ENCODE data around the gene TNFRSF4.
"Not testable (repeated sequence)": the region's sequence is repeated elsewhere in the genome, so short reads cannot be mapped to it uniquely, and the experiment has no call there.

Gene TNFRSF4

DNA sequence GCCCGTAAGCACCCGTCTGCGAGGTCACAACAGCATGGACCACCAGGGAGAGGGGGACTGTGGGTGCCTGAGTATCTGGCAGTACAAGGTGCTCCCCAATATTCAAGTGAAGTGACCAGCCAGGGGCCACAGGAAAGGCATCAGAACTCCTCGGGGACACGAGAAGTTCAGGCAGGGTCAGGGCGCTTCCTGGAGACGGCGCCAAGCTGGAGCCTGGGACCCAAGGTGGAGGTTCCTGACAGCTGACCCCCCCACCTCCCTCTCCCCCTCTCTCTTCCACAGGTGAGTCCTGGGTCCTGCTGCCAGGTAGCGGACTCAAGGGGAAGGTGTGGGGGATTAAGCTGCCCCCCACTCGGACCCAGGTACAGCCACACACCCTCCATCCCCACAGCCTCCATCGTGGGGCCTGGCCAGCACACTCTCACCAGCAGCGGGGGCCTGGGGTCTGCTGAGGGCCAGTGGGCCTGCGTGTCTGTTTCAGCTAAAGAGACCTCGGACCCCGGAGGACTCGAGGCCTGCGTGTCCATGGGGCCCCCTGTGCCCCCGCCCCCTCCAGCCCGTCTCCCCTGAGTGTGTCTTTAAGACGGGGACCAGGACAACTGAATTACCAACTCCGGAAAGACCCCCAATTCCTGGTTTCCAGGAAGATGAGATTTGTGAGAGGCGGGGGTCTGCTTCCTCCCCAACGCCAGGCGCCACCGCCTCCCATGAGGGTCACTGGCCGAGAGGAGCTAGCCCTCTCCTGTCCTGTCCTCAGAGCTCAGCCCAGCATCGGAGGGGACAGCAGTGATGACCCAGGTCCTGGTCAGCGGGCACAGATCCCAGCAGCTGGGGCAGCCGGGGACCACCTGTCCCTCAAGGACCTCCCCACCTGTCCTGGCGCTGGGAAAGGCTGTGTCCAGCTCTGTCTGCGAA is 13.7 kb downstream of the TNFRSF4 start:
- DNase-seq = no peak

DNA sequence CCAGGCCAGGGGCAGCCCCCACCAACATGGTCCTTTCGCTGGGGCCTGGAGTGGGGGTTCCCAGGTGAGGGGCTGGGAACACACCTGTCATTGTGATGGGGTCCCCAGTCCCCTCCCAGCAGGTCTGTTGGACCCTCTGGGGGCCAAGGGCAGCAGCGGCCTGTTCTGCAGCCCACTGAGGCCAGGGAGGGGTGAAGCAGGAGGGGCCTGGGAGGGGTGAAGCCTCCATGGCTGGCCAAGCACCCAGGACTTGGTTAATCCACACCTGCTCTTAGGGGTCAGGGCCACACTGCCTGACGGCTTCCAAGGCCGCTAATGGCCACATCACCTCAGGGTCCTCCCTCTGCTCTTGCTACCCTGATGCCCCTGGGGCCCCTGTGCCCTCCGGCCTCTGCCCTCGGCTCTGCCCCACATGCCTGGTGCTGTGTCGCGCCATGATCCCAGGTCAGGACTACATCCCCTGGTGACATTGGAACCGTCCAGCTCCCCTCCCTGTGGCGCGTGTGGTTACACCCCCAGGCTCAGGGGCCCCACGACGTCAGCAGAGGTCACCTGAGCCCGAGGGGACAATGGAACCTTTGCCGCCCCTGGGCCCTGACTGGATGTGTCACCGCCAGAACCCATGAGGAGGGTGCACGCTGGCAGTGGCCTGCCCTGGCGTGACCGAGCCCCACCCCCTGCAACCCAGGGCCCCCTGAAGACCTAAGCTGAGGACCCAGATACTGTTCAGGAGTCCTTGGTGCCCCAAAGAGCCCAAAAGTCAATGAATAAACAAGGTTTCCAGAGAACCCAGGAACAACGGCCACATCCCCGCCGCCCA is 14.6 kb downstream of the TNFRSF4 start:
- no peak for DNase-seq

DNA sequence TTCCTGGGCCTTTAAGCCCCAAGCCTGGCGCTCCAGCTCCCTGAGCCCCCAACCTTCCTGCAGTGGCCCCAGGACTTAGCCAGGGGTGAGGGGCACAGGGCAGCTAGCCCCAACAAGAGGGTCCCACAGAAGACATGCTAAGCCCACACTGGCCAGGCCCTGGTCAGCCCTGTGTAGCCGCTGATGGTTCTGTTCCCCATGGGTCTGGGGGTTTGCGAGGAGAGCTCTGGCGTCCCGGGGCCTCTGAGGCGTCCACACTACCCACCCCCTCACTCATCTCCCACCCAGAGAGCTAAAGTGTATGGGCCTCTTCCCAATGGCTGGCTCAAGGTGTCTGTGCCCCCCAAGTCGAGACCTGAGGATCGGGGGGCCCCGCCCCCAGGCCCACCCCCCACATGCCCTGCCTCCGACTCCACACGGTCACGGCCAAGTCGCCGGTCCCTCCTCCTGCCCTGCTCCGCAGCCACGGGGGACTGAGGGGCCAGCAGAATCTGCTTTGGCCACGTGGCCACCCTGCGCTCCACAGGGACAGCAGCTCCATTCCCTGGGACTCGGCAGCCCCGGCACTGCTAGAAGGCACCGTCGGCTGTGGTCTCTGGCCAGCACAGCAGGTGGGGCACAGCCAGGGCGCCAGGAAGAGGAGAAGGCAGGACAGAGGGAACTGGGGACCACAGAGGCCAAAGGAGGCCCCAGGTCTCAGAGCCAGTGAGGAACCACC is 15.4 kb downstream of the TNFRSF4 start:
- DNase-seq = no peak

DNA sequence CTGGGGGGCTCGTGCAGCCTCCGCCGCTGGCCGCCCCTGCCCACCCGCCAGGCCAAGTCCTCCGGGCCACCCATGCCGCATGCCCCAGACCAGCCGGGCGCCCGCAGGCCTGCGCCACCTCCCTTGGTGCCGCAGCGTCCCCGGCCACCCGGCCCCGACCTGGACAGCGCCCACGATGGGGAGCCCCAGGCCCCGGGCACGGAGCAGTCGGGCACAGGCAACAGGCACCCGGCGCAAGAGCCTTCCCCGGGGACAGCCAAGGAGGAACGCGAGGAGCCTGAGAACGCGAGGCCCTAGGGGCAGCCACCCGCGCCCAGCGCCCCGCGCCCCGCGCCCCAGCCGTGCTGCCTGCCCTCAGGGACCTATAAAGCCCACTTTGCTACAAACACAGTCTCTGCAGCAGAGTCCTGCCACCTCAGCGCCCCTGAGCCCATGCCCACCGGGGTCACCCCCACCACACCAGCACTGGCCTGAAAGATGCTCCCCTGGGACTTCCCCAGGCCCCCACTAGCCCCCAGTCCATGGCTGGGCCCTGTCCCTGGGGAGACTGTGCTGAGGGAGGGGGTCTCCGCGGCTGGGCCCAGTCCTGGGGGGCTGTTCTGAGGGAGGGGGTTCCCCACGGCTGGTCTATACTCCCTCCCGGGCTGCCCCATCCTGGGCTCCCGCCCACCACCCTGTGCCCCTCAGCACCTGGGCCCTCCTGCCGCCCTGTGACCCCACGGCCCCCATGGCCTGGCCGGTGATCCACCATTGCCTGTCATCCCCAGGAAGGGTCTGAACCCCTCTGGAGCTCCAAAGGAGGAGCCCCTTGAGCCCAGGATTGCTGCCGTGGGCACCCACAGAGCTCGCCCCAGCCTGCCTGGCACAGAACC is 16.2 kb downstream of the TNFRSF4 start:
- no peak for DNase-seq

DNA sequence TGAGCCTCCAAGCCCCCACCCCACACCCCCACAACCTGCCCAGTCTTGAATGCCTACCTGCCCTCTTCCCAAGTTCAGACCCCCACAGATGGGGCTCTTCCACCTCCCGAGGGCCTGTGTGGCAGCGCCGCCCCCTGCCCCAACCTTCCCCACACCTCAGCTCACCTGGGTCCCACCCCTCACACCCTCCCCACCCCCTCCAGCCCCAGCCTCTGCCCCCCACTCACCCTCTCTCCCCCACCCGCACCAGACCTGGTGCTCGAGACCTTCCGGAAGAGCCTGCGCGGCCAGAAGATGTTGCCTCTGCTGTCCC is 16.8 kb downstream of the TNFRSF4 start:
- no peak for DNase-seq

DNA sequence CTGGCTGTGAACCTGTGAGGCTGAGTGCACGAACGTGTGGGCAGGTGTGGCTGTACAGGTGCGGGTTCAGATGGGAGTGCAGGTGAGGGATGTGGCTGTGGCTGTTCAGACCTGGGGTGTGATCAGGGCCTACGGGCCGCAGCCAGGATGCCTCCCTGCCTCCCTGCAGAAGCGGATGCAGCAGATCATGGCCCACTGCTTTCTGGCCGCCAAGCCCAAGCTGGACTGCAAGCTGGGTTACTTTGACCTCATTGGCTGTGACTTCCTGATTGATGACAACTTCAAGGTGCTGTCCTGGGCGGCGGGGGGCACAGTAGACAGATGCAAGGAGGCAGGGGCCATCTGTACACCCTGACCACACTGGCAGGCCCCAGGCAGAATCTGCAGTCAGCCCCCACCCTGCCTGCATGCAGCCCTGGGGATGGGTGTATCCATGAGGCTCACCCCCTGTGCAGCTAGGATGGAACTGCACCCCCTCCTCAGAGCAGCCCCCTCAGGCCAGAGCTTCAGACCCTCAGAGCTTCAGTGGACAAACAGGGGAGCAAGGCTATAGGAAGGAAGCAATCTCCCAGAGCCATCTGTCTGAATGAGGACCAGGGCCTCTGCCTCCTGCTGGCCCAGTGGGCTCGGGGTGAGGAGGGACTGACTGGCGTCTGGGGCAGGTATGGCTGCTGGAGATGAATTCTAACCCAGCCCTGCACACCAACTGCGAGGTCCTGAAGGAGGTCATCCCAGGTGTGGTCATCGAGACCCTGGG is 17.3 kb downstream of the TNFRSF4 start:
- no peak for DNase-seq

DNA sequence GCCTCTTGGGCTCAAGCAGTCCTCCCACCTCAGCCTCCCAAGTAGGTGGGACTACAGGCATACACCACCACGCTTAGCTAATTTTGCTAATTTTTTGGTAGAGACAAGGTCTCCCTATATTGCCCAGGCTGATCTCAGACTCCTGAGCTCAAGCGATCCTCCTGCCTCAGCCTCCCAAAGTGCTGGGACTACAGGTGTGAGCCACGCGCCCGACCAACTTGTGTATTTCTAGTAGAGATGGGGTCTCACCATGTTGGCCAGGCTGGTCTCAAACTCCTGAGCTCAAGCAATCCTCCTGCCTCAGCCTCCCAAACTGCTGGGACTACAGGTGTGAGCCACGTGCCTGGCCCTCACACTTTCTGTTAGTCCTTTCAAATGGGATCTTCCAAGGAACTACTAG is 18.2 kb downstream of the TNFRSF4 start:
- DNase-seq = not testable (repeated sequence)

DNA sequence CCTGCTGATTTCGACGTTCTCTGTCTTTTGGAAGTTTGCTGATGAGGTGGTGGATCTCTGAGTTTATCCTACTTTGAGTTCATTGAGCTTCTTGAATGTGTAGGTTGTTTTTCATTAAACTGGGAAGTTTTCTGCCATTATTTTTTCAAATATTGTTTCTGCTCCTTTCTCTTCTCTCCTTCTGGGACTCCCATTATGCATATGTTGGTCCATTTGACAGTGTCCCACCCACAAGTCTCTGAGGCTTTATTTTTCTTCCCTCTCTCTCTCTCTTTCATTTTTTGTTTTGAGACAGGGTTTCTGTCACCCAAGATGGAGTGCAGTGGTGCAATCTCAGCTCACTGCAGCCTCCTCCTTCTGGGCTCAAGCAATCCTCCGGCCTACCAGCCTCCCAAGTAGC is 19.2 kb downstream of the TNFRSF4 start:
- no peak for DNase-seq

DNA sequence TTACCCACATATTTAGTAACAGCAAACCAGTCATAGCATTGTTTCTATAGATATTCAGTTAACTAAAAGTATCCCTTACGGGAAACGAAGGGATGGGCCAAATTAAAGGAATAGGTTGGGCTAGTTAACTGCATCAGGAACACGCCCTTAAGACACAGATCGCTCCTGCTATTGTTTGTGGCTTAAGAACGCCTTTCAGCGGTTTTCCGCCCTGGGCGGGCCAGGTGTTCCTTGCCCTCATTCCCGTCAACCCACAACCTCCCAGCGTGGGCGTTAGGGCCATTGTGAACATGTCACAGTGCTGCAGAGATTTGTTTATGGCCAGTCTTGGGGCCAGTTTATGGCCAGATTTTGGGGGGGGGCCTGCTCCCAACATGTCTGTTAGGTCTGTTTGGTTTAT is 22.2 kb downstream of the TNFRSF4 start:
- DNase-seq = no peak

DNA sequence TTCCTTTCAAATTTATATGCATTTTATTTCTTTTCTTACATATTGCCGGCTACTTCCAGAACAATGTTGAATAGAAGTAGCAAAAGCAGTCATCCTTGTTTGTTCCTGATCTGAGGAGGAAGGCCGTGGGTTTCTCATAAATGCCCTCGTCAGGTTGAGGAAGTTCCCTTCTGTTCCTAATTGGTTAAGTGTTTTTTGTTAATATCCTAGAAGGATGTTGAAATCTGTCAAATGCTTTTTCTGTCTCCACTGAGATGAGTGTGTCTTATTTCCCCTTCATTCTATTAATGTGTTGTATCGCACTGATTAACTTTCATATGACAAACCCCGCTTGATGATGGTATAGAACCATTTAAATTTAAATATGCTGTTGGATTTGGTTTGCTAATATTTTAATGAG is 24.8 kb downstream of the TNFRSF4 start:
- DNase-seq = no peak

DNA sequence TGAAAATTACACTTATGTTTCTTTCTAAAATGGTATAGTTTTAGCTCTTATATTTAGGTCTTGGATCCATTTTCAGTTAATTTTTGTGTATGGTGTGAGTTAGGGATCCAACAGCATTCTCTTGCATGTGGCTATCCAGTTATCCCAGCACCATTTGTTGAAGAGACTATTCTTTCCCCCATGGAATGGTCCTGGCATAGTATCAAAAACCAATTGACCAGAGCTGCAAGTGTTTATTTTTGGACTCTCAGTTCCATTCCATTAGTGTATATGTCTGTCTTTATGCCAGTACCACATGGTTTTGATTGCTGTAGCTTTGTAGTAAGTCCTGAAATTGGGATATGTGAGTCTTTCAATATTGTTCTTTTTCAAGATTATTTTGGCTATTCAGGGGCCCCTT is 26.0 kb downstream of the TNFRSF4 start:
- no peak for DNase-seq

DNA sequence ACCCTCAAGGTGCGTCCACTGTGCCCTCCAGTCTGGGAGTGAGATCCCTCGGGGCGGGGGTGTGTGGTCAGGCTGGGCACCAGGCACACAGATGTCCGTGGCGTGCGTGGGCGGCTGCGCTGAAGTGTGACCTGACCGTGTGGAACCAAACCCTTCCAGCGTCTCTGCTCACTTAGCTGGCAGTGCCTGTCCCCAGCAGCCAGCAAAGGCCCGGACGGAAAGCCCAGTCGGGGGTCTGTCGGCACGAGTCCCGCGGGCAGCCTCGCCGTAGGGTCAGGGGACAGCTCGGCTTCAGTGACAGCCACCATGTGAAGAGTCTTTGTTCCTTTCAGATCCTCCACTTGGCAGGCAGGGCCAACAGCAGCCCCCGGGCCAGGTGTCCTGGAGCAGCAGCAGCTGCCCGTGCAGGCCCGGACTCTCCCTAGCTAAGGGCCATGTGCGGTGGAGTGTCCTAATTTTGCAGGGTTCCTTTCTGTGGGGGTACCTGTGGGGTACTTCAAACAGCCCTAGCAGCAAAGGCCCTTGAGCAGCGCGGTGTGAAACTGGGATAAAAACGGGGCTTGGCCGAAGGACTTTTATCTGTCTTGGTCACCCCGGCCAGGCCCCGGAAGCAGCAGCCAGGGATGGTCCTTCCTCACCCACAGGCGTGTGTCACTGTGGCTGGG is 28.7 kb downstream of the TNFRSF4 start:
- DNase-seq = no peak

DNA sequence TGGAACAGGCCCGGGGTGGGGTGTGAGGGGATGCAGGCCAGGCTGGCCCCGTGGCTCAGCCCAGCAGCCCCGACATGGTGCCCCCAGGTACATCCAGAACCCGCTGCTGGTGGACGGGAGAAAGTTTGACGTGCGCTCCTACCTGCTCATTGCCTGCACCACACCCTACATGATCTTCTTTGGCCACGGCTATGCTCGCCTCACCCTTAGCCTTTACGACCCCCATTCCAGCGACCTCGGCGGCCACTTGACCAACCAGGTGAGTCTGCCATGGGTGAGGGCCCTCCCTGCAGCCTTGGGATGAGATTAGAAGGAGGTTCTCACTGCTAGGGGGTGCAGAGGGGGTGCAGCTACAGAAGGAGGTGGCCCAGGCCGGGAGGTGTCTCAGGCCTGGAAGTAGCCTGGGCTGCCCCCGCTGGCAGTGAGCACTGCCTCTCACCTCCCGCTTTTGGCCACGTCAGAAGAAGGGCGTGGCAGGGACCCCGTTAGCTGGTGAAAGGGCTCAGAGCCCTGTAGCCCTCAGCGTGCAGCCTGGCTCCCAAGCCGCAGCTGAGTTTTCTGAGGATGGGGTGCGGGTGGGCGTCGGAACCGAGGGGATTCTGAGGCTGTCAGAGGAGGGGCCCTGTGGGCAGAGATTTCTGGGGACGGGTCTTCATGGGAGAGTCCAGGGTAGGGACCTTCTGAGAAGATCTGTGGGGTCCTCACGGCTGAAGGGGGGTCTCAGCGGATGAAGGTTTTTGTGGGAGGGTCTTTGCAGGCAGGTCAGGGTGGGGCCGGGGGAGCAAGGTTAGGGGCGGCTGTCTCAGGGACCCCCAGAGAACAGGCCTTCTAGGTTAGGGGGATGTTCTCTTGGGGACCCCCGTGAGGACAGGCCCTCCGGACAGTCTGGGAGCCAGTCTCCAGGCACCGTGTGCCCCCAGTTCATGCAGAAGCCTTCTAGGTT is 29.8 kb downstream of the TNFRSF4 start:
- DNase-seq = no peak

DNA sequence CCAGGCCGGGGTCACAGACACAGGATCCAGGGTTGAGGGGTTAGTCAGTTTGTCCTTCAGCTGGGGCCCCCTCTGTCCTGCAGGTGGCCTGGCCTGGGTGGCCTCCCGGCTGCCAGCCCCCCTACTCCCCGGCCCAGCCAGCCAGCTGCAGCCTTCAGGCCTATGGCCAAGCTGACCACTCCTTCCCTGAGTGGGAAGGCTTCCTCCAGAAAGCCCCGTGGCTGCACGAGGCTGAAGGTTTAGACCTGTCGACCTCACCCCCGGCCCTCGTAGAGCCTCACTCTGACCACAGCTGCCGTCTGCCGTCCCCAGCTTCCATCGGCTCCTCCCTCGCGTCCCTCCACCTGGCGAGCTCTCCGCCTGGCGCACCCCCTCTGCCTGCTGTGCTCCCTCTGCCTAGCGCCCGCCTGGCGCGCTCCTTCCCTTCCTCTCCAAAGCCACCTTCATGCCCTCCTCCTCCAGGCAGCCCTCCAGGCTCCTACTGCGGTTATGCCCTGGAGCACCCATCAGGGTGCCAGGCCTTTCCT is 30.7 kb downstream of the TNFRSF4 start:
- no peak for DNase-seq

DNA sequence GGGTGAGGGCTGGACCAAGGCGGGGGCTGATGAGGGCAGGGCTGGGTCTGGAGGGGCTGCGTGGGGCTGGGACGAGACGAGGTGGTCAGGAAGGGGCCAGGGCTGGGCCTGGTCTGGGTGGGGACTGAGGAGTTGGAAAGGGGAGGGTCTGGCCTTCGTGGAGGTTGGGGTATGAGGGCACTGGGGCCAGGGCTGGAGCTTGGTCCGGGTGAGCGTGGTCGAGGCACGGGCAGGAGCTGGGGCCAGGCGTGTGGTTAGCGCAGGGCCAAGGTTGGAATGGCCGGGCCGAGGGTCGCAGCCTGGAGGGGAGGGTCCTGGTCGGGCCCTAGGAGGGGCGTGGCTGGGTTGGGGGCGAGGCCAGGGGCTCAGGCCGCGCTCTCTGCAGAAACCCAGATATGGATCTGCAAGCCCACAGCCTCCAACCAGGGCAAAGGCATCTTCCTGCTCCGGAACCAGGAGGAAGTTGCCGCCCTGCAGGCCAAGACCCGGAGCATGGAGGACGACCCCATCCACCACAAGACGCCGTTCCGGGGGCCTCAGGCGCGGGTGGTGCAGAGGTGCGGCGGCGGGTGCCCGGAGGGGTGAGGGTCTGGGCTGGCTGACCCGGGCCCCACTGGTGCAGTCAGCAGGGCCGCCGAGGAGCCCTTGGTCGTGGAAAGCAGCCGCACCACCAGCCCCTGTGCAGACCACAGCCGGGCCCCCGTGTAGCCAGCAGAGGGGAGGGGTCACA is 31.3 kb downstream of the TNFRSF4 start:
- DNase-seq = no peak

DNA sequence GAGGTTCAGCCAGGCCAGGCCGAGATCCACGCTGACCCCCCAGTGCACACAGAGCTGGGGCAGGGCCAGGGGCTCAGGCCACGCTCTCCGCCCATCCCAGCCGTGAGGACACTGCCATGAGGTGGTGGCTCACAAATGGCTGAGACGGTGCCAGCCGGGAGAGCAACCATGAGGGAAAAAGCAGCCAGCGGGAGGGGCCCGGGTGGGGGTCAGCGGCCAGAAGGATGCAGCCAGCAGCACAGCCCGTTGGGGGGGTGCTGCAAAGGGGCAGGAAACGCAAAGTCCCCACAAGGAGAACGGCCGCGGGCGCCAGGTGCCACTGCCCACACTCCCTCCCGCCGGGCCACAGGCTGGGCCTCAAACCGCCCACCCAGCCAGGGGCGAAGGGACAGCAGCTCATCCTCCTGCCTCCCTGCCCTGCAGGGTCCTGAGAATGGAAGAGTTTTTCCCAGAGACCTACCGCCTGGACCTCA is 32.0 kb downstream of the TNFRSF4 start:
- DNase-seq = no peak

DNA sequence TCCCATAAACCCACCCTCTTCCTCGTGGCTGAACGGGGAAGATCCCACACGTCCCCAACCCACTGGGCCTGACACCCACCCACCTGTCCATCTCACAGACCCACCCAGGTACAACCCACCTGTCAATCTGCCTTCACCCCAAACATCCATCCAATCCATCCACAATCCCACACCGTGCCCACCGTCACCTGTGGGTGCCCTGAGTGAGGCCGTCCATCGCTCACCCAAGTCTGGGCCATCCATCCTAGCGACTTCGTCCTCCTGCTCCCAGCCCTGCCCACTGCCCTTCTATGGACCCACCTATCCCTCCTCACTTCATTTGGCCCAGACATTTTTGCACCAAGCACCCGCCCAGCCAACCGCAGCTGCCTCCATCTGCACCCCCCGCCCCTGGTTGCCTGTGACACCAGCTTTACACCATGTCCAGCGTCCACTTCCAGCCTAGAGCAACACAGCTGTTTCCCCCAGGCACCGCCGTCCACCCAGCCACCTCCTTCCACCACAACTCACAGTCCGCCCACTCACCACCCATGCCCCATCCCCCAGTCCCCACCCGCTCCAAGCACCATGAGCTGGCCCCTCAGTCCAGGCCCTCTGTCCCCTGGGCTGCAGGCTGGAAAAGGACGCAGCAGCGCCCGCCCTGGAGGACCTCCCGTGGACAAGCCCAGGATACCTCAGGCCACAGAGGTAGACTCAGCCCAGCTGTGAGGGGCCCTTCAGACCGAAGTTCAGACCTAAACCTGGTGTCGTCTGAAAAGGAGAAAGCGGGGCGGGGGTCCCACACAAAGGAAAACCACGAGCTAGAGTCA is 32.6 kb downstream of the TNFRSF4 start:
- no peak for DNase-seq

Data from HCEC 1CT (cell line).